ENCODE data around the gene MARCHF5.

DNA sequence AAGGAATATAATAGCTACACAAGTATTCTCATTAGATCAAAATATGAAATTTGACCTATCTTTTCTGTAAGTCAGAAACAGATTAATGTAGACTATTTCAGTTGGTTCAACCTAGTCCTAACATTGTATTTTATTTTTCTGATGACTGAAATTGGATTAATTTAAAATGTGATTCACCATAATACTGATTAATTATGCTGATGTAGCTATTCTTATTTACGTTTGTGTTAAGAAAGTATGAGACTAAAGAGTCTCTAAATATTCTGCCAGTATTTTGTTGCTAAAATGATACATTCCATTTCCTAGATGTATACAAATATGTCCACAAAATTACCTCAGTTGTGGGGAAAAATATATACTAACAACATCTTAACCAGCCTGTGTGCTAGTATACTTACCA lies 18.3 kb downstream of the MARCHF5 start:
- TF ChIP-seq SUZ12 (IDR thresholded peaks at IDR 0.05; ENCODE audit: extremely low read depth, insufficient read depth, insufficient read length) (no peak), YY1 (IDR thresholded peaks at IDR 0.05; ENCODE audit: insufficient read depth, insufficient read length) (no peak)

Measured in NT2/D1 (cell line).